Measurements from ENCODE around the gene PPIP5K2.

- no peak for TF ChIP-seq ZNF384 (IDR thresholded peaks at IDR 0.05)
- no peak for TF ChIP-seq ELF4 (IDR thresholded peaks at IDR 0.05)
- no peak for TF ChIP-seq LEF1 (IDR thresholded peaks at IDR 0.05; ENCODE audit: borderline replicate concordance)
- TF ChIP-seq HDGF (IDR thresholded peaks at IDR 0.05; ENCODE audit: borderline replicate concordance): no peak
- no peak for TF ChIP-seq FOXM1 (IDR thresholded peaks at IDR 0.05; ENCODE audit: borderline replicate concordance)
These were observed 12.0 kb upstream of the PPIP5K2 start for GRCh38 chr5:103108086-103108485.

All from HEK293T (cell line).